ENCODE results near the gene LRRC4C.

DNA sequence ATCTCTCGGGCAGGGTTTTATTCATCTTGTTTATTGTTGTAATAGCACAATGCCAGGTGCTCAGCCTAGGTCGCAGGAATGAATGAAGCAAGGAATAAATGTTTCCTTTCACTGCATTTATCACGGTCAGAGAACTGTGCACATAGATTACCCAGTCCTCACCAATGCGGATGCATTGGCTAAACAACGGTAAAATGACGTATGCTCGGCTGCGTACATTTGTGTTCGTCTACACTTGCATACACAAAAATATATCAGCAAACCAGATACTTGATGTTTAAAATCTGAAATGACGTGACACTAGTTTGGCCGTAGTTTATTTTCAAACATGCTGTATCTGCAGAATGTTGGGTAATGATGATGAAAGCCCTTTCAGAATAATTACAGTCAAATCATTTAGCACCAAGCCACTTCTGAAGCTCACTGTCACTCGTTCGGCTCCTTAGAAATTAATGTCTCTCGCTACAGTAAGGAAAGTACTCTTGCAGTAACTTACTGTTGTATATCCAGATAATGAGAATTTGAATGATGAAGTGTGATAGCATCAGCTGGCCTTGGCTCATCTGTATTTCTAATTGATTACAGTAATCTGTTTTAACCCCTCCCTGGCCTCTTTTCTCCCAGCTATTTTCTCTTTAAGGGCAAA is 268.9 kb downstream of the LRRC4C start:
- TF ChIP-seq, protein P1, sequence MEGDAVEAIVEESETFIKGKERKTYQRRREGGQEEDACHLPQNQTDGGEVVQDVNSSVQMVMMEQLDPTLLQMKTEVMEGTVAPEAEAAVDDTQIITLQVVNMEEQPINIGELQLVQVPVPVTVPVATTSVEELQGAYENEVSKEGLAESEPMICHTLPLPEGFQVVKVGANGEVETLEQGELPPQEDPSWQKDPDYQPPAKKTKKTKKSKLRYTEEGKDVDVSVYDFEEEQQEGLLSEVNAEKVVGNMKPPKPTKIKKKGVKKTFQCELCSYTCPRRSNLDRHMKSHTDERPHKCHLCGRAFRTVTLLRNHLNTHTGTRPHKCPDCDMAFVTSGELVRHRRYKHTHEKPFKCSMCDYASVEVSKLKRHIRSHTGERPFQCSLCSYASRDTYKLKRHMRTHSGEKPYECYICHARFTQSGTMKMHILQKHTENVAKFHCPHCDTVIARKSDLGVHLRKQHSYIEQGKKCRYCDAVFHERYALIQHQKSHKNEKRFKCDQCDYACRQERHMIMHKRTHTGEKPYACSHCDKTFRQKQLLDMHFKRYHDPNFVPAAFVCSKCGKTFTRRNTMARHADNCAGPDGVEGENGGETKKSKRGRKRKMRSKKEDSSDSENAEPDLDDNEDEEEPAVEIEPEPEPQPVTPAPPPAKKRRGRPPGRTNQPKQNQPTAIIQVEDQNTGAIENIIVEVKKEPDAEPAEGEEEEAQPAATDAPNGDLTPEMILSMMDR (IDR thresholded peaks at IDR 0.05) = no peak
- TF ChIP-seq POLR2A (IDR thresholded peaks at IDR 0.05) = no peak

Data from Peyer's patch (tissue), 4 donors.